ENCODE results near the gene PODNL1. TPM values are rescaled to one million over a fixed set of nuclear protein-coding genes. Genes with fewer than 3 reads are reported as not detected.
A peak's percentile ranks its signal among the peaks of the same experiment; 100 is the strongest.

PODNL1 gene
- total RNA-seq, 1 donor from 2014 or later: 8.9 TPM

- Mint-ChIP-seq H3K36me3 (ENCODE audit: unreplicated experiment) (no peaks in the 10 kb centered on the region), H3K4me1 (ENCODE audit: low read depth, unreplicated experiment) (peaks cover 6% of the 10 kb centered on the region), H3K4me3 (ENCODE audit: unreplicated experiment) (no peak overlapping the region), H3K27ac (ENCODE audit: unreplicated experiment) (no peak overlapping the region), H3K27me3 (ENCODE audit: unreplicated experiment) (peaks cover 2% of the 10 kb centered on the region), H3K9me3 (ENCODE audit: unreplicated experiment) (peaks cover 2% of the 10 kb centered on the region)
- DNase-seq: no peak
- TF ChIP-seq CTCF (IDR thresholded peaks at IDR 0.05; ENCODE audit: partially characterized antibody, unreplicated experiment): no peak
These were observed 55.4 kb downstream of the PODNL1 start for GRCh38 chr19:13882836-13883235.

GRCh38 chr19:13882419-13882795 lies 55.8 kb downstream of the PODNL1 start:
- Mint-ChIP-seq H3K36me3 (ENCODE audit: unreplicated experiment) (no peaks in the 10 kb centered on the region), H3K4me1 (ENCODE audit: low read depth, unreplicated experiment) (peaks cover 6% of the 10 kb centered on the region), H3K27ac (ENCODE audit: unreplicated experiment) (no peak overlapping the region), H3K9me3 (ENCODE audit: unreplicated experiment) (peaks cover 2% of the 10 kb centered on the region), H3K27me3 (ENCODE audit: unreplicated experiment) (peaks cover 2% of the 10 kb centered on the region), H3K4me3 (ENCODE audit: unreplicated experiment) (no peak overlapping the region)
- no peak for DNase-seq
- TF ChIP-seq CTCF (IDR thresholded peaks at IDR 0.05; ENCODE audit: partially characterized antibody, unreplicated experiment): no peak

- DNase-seq: no peak
- H3K9me3 Mint-ChIP-seq (ENCODE audit: unreplicated experiment): peaks cover 2% of the 10 kb centered on the region
- peaks cover 6% of the 10 kb centered on the region for H3K4me1 Mint-ChIP-seq (ENCODE audit: low read depth, unreplicated experiment)
- H3K27me3 Mint-ChIP-seq (ENCODE audit: unreplicated experiment): peaks cover 2% of the 10 kb centered on the region
- peak overlapping the region; percentile 12 for H3K27ac Mint-ChIP-seq (ENCODE audit: unreplicated experiment)
- H3K4me3 Mint-ChIP-seq (ENCODE audit: unreplicated experiment): no peak overlapping the region
- H3K36me3 Mint-ChIP-seq (ENCODE audit: unreplicated experiment): no peaks in the 10 kb centered on the region
- no peak for TF ChIP-seq CTCF (IDR thresholded peaks at IDR 0.05; ENCODE audit: partially characterized antibody, unreplicated experiment)
These were observed 56.4 kb downstream of the PODNL1 start for GRCh38 chr19:13881692-13882418.

- Mint-ChIP-seq H3K4me3 (ENCODE audit: unreplicated experiment) (no peak overlapping the region), H3K4me1 (ENCODE audit: low read depth, unreplicated experiment) (peaks cover 6% of the 10 kb centered on the region), H3K27me3 (ENCODE audit: unreplicated experiment) (peaks cover 4% of the 10 kb centered on the region), H3K9me3 (ENCODE audit: unreplicated experiment) (peaks cover 2% of the 10 kb centered on the region), H3K27ac (ENCODE audit: unreplicated experiment) (peak overlapping the region; percentile 12), H3K36me3 (ENCODE audit: unreplicated experiment) (no peaks in the 10 kb centered on the region)
- TF ChIP-seq CTCF (IDR thresholded peaks at IDR 0.05; ENCODE audit: partially characterized antibody, unreplicated experiment): no peak
- no peak for DNase-seq
These were observed 56.9 kb downstream of the PODNL1 start for GRCh38 chr19:13881251-13881691.

Other genes with a start within 250 kb of the PODNL1 start
- gene MRI1, start 173.9 kb downstream of the PODNL1 start, total RNA-seq (ENCODE audit: unreplicated experiment): 21.9 TPM
- 68.3 TPM for gene C19orf53, start 164.0 kb downstream of the PODNL1 start, total RNA-seq (ENCODE audit: unreplicated experiment)
- 46.0 TPM for gene ZSWIM4, start 143.0 kb downstream of the PODNL1 start, total RNA-seq (ENCODE audit: unreplicated experiment)
- not detected for gene NANOS3, start 61.3 kb downstream of the PODNL1 start, total RNA-seq (ENCODE audit: unreplicated experiment)
- 4.6 TPM for gene BRME1, start 32.3 kb downstream of the PODNL1 start, total RNA-seq (ENCODE audit: unreplicated experiment)
- gene CC2D1A, start 32.2 kb downstream of the PODNL1 start, total RNA-seq (ENCODE audit: unreplicated experiment): 56.3 TPM
- gene DCAF15, start 14.1 kb upstream of the PODNL1 start, total RNA-seq (ENCODE audit: unreplicated experiment): 84.4 TPM
- gene RFX1, start 67.9 kb upstream of the PODNL1 start, total RNA-seq (ENCODE audit: unreplicated experiment): 9.4 TPM
- not detected for gene RLN3, start 89.7 kb upstream of the PODNL1 start, total RNA-seq (ENCODE audit: unreplicated experiment)
- gene IL27RA, start 93.3 kb upstream of the PODNL1 start, total RNA-seq (ENCODE audit: unreplicated experiment): not detected
- gene PALM3, start 123.7 kb upstream of the PODNL1 start, total RNA-seq (ENCODE audit: unreplicated experiment): 6.7 TPM
- 2.2 TPM for gene MISP3, start 134.4 kb upstream of the PODNL1 start, total RNA-seq (ENCODE audit: unreplicated experiment)
- gene C19orf67, start 147.4 kb upstream of the PODNL1 start, total RNA-seq (ENCODE audit: unreplicated experiment): 0.71 TPM
- gene SAMD1, start 152.3 kb upstream of the PODNL1 start, total RNA-seq (ENCODE audit: unreplicated experiment): 52.0 TPM
- 82.9 TPM for gene PRKACA, start 179.3 kb upstream of the PODNL1 start, total RNA-seq (ENCODE audit: unreplicated experiment)
- 2.3 TPM for gene ASF1B, start 198.2 kb upstream of the PODNL1 start, total RNA-seq (ENCODE audit: unreplicated experiment)

Measured in glutamatergic neuron (in vitro differentiated cells).